ENCODE data around the gene LILRA2.
"Not testable (repeated sequence)": the region's sequence is repeated elsewhere in the genome, so short reads cannot be mapped to it uniquely, and the experiment has no call there.

LILRA2 gene

DNA sequence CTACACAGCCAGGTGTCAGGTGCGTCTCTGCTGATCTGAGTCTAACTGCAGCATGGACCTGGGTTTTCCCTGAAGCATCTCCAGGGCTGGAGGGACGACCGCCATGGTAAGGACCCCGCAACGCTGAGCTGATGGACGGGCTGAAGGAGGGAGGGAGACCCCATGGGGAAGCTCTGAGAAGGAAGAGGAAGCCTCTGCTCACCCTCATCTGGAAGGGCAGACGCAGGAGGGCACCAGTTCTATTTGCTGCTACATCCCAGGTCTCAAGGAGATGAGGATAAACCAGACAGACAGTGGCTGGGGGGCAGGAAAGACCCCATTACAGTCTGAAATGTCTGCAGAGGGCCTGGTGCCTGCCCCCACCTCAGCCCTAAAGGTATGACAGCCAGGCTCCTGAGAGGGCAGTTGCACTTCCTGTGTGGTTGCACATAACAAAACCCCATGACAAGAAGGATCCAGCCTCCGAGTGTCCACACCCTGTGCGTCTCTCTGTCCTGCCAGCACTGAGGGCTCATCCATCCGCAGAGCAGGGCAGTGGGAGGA is at the start of gene LILRA2:
Gene LILRA2, plus strand, starts transcription at position 461 of the 543 bp plus-strand sequence. CDS start 89 bp downstream, outside the sequence.
- DNase-seq, result no peak

DNA sequence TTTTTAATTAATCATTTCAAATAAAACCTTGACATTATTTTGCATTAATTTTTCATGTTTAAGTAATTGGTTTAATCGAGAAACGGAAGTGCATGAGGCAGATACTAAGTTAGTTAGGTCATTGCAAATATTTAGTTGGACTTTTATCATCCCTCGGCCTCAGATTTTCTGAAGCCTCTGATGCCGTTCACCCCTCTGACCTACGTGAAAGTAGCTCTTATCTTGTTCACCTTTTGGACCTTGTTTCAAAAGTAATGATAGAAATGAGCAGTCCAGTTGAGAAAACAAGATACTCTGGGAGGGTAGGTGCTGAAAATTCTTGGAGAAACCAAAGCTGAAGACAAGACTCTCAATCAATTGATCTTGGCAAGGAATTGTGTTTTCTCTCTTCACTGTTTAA is 48.0 kb upstream of the LILRA2 start:
- DNase-seq, result no peak

DNA sequence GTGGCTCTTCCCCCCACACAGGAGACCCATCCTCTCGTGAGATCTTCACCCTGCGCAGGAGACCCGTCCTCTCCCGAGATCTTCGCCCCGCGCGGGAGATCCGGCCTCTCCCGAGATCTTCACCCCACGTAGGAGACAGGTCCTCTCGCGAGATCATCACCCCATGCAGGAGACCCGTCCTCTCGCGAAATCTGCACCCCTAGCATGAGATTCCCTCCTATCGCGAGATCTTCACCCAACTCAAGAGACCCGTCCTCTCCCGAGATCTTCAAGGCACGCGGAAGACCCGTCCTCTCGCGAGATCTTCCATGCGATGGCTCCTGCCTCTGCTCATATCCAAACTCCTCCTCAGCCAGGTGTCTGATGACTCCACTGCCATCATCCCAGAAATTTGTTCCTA is 46.6 kb upstream of the LILRA2 start:
- no peak for DNase-seq

DNA sequence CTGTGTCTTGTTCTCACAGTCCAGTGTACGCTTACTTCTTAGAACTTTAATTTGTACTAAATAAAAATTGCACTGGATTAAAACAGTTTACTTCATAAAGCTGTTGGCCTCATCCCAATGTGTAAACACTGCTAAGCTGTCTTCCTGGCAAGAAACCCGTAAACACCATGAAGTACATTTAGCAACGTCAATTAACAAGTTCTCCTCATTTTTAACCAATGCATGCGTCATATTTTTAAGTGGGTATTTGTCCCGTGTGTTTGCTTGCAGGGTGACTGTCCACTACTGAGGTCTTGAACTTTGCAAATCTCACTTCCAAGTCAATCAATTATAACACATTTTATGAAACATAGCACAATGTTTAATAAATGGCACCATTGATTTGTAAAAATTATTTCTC is 42.7 kb upstream of the LILRA2 start:
- no peak for DNase-seq

DNA sequence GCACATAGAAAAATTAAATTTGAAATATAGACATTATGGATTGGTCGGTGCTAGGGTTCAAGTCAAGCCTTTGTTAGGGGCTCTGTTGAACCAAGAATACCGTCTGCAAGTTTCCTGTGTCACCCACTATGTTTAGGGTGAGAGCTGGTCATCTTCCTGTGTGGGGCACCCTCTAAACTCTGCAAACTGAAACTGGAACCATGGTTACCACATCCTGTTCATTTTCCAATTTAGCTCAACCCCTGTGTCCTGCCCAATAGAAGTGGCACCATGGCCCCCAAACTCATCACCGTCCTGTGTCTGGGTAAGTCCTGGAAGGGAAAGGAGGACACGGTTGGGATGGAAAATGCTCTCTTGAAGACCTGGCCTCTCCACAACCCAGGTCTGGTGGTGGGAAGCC is 41.1 kb upstream of the LILRA2 start:
- no peak for DNase-seq

DNA sequence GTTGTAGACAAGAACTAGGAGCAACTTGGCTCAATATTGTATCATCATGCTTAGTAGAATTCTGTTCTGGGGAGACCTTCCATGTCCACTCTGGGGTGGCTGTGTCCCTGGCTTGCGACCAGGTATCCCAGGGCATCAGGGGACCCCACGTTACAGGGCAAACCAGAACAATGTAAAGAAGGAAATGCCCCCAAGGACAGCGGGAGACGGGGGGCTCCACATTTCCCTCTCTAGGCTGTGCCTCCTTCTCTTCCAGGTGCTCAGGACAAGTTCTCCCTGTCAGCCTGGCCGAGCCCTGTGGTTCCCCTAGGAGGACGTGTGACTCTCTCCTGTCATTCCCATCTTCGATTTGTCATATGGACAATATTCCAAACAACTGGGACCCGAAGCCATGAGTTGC is 40.1 kb upstream of the LILRA2 start:
- DNase-seq, result no peak

DNA sequence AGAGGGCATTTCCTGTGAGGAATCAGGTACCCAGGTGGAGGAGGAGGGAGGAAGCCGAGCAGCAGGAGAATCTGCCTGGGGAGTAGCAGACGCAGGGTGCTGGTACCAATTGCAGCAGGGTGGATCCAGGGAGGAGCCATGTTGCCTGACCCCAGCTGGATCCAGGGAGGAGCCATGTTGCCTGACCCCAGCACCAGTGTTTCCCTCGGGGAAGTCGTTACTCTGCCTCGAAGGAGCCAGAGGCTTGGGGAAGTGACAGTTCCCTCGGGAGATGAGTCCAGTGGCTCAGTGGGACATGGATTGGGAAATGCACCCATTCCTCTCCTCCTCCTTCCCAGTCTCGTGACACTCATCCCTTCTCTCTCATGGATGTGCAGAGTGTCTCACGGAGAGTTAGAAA is 39.4 kb upstream of the LILRA2 start:
- no peak for DNase-seq

DNA sequence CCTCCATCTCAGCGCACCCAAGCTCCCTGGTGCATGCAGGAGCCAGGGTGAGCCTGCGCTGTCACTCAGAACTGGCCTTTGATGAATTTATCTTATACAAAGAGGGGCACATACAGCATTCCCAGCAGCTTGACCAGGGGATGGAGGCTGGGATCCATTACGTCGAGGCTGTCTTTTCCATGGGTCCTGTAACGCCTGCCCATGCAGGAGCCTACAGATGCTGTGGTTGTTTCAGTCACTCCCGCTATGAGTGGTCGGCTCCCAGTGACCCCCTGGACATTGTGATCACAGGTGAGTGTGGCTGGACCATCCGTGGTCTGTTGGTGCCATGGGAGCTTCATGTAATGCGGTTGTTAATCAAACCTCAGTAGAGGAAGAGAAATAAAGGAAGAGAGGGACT is 38.0 kb upstream of the LILRA2 start:
- DNase-seq, result no peak

DNA sequence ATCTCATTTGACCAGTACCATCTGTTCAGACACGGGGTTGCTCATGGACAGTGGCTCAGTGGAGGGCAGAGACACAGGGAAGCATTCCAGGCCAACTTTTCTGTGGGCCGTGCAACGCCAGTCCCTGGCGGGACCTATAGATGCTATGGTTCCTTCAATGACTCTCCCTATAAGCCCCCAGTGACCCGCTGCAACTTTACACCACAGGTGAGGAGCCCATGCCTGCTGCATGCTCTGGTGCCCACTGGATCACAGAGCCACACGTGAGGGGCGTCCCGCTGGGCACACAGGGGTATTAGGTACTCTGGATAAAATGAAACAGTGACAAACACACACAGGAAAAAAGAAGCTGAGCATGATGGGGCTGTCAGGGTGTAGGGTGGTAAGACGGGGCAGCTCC is 36.6 kb upstream of the LILRA2 start:
- no peak for DNase-seq

DNA sequence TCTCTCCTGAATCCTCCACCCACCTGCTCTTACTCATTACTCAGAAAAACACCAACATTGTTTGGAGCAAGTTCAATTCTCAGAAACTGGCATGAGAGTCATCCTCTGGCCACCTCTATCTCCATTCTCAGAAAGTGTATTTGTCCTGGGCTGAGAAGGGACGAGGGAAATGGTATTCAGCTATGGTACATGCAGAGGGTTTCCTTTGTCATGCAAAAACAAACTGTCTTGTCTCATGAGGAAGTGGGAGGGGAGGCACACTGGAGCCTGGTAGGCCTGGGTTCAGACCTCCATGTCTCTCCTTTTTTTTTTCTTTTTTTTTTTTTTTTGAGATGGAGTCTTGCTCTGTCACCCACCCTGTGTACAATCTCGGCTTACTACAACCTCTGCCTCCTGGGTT is 31.9 kb upstream of the LILRA2 start:
- no peak for DNase-seq

DNA sequence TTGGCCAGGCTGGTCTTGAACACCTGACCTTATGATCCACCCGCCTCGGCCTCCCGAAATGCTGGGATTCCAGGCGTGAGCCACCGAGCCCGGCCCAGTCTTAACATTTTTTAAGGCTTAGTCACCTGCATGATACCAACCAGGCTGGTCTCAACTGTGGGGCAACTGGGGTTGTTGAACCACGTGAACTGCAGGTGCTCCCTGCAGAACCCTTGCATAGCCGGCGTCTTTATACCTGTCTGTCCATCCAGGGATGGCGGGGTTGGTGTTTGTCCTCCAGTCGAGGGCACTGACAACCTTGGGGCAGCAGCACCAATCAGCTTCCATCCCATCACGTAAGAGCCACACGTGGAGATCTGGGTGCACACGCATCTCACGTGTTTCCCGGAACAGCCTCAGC is 24.8 kb upstream of the LILRA2 start:
- DNase-seq, result no peak

DNA sequence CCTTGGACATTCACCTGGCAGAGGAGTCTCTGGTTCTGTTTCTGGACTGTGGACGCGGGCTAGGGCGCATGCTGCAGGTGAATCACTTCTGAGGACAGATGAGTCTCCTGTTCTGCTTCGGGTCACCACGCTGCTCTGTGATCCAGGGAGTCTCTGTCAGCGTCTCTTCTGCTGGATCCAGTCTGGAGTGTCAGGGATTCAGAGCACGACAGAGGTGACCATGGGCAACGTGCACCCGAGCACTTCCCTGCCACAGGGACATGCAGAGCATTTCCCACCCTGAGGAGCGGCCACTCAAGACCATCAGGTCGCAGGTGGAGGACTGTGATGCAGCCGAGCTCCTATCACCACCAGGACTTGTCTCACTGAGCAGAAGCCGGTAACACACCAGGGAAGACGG is 24.4 kb upstream of the LILRA2 start:
- no peak for DNase-seq

DNA sequence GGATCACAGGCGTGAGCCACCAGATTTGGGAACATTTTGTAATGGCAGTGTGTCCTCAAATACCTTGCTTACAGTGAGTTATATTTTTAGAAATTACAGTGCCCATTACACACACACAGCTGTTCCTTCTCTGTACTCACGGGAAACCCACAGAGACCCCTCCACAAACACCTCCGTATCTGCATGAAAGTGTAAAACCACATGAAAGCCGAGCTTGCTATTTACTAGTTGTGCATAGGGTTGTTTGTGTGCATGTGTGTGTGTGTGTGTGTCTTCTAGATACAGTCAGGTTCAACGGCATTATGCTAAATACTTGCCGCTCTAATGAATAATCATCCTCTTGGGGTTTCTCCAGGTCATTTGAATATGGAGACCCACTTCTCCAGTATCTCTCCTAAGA is 22.3 kb upstream of the LILRA2 start:
- DNase-seq, result no peak

DNA sequence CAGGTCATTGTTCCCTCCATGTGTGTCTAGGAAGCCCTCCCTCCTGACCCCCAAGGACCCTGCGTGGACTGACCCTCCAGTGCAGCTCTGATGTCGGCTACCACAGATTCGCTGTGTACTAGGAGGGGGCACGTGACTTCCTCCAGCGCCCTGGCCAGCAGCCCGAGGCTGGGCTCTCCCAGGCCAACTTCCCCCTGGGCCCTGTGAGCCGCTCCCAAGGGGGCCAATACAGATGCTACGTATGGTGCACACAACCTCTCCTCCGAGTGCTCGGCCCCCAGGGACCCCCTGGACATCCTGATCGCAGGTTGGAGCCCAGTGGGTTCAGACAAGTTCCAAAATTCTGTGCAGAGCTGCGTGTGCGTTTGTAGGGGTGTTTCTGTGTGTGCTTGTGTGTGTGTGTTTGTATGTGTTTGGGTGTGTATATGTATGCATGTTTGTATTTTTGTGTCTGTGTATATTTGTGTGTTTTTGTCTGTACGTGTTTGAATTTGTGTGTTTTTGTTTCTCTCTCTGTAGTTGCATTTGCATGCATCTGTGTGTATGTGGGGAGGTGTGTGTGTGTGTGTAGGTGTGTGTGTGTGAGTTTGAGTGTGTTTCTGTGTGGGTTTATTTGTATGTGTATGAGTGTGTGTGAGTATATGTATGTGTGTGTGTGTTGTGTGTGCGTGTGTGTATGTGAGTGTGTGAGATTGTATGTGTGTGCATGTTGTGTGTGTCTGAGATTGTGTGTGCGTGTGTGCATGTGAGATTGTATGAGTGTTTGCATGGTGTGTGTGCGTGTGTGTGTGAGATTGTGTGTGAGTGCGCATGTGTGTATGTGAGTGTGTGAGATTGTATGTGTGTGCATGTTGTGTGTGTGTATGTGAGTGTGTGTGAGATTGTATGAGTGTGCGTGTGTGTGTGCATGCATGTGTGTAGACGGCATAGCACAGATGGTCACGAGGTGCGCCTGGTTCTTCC is 21.4 kb upstream of the LILRA2 start:
- DNase-seq, result no peak

DNA sequence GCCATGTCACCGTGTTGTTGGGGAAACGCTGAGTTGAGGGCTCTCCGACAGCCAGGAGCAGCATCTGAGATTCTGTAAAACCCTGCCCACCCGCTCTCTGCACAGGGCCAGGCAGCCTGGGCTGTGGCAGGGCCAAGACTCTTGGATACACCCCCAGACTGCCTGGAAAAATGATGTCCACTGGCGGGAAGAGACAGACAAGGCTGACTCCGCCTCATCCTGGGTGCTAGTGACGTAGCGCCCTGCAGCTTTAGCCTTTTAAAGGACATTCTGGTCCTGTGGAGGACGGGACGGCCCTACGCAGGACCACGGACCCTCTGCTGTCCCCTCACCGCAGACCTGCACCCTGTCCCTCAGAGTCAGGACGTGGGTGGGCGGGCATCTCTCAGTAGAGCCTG is 20.7 kb upstream of the LILRA2 start:
- no peak for DNase-seq

DNA sequence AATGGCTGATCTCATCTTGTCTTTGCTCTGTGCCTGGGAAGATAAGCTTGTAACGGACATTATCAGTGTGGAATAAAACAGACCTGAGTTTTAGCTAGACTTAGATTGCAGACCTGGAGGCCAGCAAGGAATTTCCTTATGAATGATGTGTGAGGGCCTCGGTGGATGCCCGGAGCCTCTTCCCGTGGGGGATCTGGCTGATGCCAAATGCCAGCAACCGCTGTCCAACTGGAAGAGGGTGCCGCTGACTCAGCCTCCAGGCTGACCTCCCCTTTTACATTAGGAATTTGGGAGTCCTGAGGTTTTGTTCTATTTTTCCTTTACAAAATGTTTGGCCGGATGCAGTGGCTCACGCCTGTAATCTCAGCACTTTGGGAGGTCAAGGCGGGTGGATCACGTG is 19.6 kb upstream of the LILRA2 start:
- DNase-seq, result no peak

DNA sequence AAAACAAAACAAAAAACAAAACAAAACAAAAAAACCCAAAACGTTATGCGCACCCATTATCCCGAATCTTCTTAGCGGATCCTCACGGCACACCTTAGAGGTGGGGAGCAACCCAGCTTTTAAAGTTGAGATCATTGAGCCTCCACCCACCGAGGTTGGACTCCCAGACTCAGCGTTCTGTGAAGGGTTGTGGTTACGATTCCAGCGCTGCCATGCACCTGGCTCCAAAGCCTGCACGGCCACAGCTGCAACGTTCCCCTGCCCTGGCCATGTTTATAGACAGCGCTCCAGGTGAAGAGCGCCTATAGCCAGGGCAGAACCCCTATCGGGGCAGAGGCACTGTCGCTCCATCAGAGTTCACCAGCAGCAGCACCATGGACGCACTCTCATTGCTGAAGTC is 18.7 kb upstream of the LILRA2 start:
- DNase-seq, result no peak

DNA sequence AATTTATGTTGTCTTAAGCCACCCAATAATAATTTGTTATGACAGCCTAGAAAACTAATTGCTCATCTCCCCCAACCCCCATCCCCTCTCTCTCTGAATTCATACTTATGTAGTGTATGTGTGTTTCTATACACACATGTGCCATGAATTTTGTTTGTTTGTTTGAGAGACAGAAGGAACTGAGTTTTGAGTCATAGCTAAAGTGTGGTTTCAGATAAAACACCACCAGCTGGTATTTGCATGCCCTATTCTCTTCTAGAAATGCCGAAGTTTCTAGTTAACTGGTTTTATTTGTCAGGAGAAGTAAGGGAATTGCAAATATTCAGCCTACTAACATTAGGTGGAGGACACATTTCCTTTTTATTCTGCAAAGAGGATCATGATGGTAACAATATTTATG is 17.4 kb upstream of the LILRA2 start:
- no peak for DNase-seq

DNA sequence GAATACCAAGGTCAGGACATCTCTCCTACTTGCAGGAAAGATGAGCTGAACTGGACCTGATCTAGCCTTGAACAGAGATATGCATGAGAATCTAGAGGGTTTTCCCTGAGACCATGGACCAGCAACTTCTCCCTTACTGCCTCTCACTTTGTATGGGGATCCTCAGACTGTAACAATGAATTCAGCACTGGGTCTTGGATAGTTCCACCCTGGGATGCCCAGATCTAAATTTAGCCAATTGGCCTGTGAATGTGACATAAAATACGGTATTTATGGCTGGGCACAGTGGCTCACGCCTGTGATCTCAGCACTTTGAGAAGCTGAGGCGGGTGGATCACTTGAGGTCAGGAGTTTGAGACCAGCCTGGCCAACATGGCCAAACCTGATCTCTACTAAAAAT is 15.3 kb upstream of the LILRA2 start:
- DNase-seq, result no peak

DNA sequence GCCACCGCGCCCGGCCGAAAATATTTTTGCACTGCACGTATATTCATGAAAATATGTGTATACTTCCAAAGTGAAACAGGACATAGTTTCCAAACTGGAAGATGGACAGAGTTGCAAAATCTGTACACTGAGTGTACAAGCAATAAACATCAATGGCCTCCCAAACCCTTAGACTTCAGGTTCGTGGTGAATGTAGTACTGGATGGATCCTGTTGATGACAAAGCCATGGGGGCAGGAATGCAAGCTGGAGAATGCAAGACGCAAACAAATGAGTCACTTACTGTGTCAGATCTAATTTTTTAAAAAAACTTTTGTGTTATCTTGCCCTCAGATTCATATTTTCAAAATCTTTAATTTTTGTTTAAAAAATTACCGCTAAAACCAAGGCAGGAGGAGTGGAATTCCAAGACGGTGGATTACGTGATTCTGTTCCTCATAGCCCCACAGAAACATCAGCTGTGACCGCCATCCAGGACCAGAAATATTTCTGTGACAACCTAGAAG is 12.7 kb upstream of the LILRA2 start:
- no peak for DNase-seq

DNA sequence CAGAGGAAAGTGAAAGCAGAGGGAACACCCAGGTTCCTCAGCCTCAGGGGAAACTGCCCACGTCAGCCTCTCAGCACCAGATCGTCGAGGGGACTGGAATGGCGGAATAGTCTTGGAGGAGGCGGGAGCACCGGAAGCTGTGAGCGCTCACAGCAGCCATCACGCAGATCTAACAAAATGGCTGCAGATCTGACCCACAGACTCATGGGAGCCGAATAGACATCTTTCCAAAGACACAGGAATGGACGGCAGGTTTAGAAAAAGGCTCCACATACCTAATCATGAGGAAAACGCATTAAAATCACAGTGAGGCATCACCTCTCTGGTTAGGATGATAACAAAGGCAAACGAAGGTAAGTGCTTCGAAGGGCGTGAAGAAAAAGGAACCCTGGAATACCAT is 11.8 kb upstream of the LILRA2 start:
- no peak for DNase-seq

DNA sequence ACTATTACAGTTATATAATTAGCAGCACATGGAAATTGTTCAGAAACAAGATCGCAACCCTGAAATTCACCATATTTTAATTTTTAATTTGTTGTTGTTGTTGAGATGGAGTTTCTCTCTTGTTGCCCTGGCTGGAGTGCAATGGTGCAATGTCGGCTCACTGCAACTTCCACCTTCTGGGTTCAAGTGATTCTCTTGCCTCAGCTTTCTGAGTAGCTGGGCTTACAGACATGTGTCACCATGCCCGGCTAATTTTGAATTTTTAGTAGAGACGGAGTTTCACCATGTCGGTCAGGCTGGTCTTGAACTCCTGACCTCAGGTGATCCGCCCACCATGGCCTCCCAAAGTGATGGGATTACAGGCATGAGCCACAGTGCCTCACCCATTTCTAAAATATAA is 10.4 kb upstream of the LILRA2 start:
- not testable (repeated sequence) for DNase-seq

DNA sequence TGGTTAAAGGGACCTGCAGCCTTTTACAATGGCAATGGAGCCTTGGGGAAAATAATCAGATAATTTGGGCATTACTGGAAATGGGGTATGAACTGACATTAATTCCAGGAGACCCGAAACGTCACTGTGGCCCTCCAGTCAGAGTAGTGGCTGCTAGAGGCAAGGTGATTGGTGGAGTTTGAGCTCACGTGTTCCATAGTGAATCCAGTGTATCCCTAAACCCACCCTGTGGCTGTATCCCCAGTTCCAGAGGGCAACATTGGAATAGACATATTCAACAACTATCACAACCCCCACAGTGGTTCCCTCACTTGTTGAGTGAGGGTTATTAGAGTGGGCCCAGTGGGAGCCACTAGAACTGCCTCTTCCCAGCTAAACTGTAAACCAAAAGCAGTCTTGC is 3.3 kb upstream of the LILRA2 start:
- DNase-seq, result no peak

Measured in stimulated activated CD4-positive, alpha-beta T cell treated with anti-CD3 and anti-CD28 coated beads, Interleukin-15, amount 100 ng/mL, for 24 hours (primary cell).